Measurements from ENCODE around the gene SLC22A5. TPM values are rescaled to one million over a fixed set of nuclear protein-coding genes. Genes with fewer than 3 reads are reported as not detected.
"Not testable (repeated sequence)": the region's sequence is repeated elsewhere in the genome, so short reads cannot be mapped to it uniquely, and the experiment has no call there.

The SLC22A5 gene
- total RNA-seq, 1 donor from 2014 or later: 10.5 TPM

DNA sequence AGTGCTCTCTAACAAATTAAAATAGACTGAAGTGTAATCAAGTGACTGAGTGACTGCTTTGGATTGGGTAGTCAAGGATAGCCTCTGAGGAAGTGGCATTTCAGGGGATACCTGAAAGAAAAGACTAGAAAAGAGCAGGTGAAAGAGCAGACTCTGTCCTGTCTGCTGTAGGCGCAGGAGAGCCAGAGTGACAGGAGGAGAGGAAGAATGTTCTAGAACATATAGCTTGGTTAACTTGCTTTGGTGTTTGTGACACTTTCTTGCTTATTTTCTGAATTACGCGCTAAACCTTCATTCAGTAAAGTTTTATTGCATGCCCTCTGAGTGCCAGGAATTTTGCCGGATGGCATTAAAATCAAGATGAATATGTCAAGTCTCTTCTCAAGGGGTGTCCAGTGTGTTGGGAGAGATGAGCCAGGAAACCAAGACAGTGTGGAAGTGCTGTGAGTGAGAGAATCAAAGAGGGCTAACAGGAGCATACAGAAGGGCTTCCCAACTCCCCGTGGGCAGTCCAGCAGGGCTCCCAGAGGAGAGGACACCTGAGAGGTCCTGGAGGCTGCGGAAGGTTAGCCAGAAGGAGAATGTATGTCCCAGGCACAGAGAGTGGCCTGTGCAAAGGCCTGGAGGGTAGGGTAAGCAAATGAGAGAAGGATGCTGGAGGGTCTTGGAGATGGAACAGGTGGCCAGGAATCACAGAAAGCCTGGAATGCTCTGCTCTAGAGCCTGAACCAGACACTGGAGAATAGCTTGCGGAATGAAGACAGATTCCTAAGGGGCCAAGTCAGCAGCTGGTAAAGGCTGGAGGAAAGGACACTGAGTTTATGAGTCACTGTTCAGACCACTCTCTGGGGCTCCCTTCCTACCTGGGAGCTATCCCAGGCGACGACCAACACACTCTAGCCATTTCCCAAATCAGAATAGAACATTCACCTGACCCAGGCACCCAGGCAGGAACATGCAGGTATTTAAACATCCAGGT is 59.3 kb downstream of the SLC22A5 start:
- DNase-seq: no peak

DNA sequence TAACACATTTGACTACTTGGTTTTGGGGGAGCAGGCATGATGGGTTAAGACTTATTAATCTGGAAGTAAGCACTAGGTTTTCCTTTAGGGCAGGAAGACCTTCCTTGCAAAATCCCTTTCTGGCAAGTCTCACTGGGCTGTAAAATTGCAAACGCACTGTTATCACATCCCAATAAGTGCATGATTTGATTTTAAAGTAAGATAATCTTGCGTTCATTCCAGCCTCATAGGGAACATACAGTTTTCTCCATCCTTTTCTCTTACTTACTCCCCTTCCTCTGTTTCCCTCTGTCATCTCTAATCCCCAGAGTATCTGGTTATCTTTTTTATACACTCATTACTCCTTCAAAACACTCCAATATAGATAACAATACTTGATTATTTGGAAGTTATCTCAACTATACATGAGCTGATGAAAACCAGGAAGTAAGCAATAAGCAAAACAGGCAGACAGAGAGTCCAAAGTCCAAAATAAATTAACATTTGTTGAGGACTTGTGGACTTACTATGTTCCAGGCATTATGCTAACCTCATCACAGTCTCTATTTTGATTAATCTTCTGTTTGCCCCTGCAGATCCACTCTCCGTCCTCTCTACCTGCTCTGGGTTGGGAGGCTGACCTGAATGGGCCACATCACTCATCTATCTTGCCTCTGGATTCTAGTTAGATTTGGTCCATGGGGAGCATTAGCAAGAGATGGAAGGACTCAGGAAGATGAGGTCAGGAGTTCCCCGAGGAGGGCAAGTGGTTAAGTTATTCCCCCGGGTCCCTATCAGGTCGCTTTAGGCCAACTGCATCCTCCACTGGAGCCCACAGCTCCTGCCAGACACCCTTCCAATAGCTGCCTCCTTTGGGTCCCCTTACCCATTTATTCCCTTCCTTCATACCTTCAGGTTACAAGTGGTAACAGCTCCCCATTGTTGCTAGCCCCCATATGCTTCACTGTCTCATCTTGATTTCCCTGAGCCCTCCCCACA is 60.2 kb downstream of the SLC22A5 start:
- no peak for DNase-seq

DNA sequence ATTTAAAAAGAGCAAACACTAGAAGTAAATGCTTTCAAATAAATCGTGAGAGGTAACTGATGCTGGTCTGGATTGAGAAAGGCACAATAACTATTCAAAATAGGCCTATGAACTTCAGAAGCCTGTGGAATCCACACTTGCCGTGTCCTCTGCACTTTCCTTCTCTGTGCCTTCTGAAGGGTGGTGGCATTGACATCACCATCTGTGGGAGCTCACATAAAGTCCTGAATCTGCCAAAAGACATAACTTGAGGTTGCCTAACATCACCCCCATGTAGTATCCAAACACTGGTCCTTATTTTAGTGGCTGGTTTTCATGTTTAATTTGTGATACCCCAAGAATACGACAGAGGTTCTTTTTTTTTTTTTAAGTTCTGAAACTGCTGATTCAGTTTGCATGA is 61.2 kb downstream of the SLC22A5 start:
- no peak for DNase-seq

DNA sequence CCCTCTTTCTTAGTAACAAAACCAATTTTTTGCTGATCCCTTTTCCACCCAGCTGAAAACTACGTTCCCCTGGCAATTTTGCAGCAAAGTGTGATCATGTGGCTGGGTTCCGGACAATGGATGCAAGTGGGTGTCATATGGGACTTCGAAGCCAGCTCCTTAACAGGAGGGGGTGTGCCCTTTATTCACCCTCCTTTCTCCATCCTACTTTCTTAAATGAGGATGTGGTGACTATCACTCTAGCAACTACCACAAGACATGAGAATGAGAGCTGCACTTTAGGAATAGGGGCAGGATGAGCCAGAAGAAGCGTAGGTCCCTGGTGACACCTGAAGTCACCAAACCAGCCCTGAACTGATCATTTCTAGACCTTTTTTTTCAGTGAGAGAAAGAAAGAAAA is 62.1 kb downstream of the SLC22A5 start:
- DNase-seq: no peak

DNA sequence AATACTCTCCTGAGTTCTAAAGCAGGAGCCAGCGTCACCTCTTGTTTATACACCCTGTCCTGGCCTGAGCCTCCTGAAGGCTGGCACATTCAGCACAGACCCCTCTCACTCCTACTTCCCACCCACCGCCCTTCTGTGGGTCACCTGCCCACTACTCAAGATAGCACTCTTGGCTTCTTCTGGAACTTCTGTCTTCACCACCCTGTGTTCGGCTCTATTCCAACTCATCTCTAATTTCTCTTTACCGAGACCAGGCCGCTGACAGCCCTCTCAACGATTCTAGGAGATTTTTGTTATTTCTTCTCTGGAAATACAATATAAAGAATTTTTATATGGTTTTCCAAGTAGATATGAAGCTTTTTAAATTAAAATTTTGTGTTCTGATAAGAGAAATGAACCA is 63.6 kb downstream of the SLC22A5 start:
- no peak for DNase-seq

DNA sequence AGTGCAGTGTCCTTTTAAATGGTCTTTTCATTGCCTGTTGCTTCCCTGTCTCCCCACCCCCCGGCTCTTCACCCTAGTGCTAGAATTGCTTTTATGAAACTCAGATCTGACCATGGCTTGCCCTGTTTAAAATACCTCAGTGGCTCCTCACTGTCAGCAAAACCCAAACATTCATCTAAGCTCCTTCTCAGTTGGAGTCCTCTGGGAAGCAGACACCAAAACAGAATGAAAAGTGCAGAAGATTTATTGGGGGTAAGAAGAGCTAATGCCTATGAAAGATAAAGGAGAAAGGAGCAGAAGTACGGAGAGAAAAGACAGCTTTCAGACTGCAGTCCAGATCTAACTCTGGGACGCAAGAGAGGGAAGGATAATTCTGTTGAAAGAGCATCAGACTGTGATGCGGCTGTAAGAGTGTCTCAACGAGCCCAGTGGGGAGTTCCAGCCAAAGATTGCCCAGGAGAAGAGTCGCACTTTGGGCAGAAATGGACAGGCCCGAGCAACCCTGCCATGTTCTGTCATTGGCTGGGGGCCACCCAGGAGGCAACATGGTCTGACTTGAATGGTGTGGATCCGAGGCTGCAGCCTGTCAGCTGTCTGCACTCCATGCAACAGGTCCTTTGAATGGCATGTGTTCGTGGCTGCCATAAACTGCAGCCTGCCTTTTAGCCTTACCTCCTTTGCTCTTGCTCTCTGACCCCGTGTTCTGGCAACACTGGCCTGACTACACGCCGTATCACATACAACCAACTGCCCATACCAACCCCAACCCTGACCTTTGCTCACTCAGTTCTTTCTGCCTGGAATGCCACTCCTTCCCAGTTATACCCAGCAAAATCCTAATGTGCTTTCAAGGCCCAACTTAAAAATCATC is 65.1 kb downstream of the SLC22A5 start:
- no peak for DNase-seq

DNA sequence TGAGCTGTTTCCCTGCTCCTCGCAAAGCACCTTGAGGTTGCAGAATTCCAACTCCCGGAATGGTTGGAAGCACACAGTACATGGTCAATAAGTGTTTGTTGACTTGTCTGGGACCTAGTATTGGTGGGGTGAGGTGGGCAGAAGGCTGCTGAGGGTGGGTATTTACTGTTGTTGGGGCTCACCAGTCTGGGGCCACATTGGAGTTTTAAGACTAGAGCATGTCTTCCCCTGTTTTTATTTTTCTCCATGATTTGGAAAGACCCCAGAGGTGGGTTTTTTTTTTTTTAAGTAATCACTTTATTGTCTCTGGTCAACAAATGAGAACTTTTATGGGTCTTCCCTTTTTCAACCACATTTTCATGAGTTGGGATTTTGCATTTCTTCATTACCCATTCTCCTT is 65.9 kb downstream of the SLC22A5 start:
- no peak for DNase-seq

DNA sequence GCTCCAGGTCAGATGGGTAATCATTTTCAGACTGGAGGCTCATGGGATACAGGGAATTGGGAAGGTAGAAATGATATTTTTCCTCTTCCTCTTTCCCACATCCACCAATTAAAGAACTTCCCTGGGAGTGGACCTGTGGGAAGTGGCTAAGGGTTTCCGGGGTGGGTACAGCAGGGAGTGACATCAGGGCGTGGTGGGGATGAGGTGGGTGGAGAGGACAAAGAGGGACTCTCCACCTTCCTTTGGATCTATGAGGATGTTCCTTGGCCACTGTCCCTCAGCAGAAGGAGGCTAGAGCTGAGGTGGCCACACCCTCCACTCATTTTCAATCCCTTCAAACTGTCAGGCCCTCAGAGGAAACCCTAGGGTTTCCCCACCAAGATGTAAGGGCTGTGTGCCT is 66.4 kb downstream of the SLC22A5 start:
- DNase-seq: no peak

DNA sequence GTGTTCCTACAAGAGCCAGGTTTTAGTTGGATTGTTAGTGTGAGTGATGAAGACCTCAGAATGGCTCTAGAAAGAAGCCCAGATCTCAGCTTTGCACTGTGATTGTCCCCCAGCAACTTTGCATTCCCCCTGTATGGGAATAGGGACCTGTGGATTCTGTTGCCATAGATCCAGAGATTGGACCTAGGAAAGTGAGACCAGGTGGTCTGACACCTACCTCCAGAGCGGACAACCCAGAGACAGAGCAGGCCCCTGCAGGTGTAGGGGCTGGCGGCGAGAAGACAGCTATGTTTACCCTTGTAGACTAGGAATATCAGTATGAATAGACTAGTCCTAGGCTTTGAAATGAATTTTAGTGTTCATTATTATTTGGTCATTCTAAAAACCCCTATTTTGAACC is 67.4 kb downstream of the SLC22A5 start:
- DNase-seq: no peak

DNA sequence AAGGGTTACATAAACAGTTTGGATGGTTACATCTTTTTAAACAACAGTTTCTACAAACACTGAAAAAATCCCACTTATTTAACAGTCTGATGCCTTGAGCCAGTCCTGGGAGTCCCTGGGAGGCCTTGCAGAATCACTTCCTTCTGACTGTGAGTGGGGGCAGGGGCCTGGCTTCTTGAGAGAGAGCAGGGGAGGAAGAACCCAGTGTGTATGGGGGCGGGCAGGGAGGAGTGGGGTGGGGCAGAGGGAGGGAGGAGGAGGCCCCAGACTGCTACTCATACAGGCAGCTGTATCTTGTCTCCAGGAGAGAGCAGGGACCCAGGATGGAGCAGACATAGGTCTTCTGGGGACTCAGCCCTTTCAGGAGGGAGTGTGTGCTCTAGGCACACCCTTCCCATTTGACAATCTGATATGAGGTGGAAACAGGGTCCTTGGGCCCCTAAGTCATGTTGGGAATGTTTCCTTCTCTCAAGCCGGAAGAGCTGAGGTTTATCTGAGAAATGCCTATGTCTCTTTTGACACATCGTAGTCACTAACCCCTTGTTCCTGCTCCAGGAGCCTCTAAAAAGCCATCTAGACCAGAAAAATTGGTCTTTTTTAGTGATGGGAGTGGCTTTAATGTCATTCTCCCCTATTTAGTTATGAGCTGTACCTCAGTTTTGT is 68.2 kb downstream of the SLC22A5 start:
- no peak for DNase-seq

DNA sequence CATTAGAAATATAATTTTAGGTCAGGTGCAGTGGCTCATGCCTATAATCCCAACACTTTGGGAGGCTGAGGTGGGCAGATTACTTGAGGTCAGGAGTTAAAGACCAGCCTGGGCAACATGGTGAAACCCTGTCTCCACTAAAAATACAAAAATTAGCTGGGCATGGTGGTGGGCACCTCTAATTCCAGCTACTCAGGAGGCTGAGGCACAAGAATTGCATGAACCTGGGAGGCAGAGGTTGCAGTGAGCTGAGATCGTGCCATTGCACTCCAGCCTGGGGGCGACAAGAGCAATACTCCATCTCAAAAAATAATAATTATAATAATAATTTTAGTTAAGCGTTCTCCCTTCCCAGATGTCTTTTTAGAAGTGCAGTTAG is 68.7 kb downstream of the SLC22A5 start:
- DNase-seq: not testable (repeated sequence)

DNA sequence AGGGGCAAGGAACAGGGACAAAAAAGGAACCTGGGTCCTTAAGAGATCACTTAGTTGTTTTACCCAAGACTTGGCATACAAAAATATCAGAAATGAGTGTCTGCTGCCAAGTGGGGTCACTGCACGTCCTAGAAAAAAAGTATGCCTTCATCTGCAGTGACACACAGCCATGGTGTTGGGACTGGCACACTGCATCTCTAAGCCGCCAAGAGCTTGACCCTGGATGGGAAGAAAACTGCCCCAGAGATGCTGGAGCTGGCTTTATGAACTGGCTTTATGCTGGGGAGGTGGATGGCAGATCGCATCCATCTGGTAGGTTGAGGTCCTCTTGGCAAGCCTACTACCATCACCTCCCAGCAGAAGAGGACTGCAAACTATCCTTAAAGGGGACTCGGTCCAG is 69.4 kb downstream of the SLC22A5 start:
- no peak for DNase-seq

DNA sequence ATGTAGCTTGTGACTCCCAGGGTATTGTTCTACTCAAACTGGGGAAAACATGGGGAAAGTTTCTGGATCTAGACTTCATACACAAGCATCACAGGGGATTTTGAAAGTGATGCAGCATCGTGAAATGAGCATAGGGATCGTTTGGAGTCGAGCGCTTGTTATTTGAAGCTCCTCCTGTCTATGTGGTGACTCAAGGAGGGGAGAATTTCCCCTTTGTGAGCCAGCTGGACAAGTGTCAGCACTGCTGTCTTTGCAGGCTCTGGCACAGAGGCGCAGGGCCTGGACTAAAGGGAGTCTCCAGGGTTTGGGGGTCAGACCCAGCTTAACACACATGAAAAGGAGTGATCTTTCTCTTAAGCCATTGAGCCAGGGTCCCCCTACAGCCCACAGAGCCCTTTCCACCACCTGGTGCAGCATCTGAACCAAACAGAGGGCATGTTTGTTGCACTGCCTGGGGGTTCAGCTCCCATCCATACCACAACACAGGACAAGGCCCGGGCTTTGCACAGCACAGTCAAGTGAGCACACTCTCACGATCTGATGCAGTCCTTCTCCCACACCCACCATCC is 70.1 kb downstream of the SLC22A5 start:
- DNase-seq: no peak

DNA sequence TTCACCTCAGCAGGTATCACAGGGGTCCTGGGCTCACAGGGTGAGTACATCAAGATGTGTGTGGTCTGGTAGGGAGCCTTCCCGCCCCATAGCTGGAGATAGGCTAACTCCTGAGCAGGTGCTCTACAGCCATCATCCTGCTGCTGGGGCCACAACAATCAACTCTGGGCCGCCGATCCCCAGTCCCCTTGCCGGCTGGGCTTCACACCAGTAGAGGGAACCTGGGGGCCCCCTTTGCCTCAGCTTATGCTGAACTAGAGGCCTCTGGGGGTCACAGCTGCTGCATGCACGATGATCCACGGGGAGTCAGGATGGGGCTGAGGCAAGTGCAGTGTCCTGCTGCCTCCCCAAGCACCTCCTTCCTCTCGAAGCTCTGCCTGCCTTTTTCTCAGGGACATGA is 74.6 kb downstream of the SLC22A5 start:
- DNase-seq: no peak

Small RNA genes within 50 kb of the gene (small RNA-seq; reads per million reads assigned to genes)
- gene MIR3936: not detected

Other genes with a start within 250 kb of the SLC22A5 start
- 15.3 TPM for gene P4HA2, start 141.9 kb upstream of the SLC22A5 start, total RNA-seq
- 3.1 TPM for gene PDLIM4, start 112.0 kb upstream of the SLC22A5 start, total RNA-seq
- gene SLC22A4, start 75.3 kb upstream of the SLC22A5 start, total RNA-seq: 1.6 TPM
- 2.0 TPM for gene IRF1, start 121.1 kb downstream of the SLC22A5 start, total RNA-seq
- not detected for gene IL5, start 173.8 kb downstream of the SLC22A5 start, total RNA-seq
- 39.3 TPM for gene RAD50, start 187.3 kb downstream of the SLC22A5 start, total RNA-seq

All from occipital lobe (tissue), 3 donors.